ENCODE results near the gene CTSC.
A peak's percentile ranks its signal among the peaks of the same experiment; 100 is the strongest.

The CTSC gene

GRCh38 chr11:88301488-88302140, 35.9 kb downstream of the CTSC start:
- Histone ChIP-seq H3K36me3 (ENCODE audit: control insufficient read depth, insufficient read depth, low read length) (peaks cover 85% of the 10 kb centered on the region), H3K4me1 (ENCODE audit: control insufficient read depth, insufficient read depth, low read length) (peaks cover 42% of the 10 kb centered on the region), H3K27ac (ENCODE audit: low read depth, low read length) (peak overlapping the region; percentile 78)

GRCh38 chr11:88300888-88301487, 36.5 kb downstream of the CTSC start:
- Histone ChIP-seq H3K4me3 (ENCODE audit: low read depth, low read length) (no peak overlapping the region), H3K9me3 (ENCODE audit: control insufficient read depth, insufficient read depth, low read length) (0 out of 2 replicates have a peak, but pooled peaks cover 4% of the 10 kb centered on the region), H3K36me3 (ENCODE audit: control insufficient read depth, insufficient read depth, low read length) (peaks cover 85% of the 10 kb centered on the region), H3K27me3 (ENCODE audit: control insufficient read depth, insufficient read depth, low read length) (no peaks in the 10 kb centered on the region), H3K9ac (ENCODE audit: low read depth, low read length) (peak overlapping the region; percentile 46), H3K4me1 (ENCODE audit: control insufficient read depth, insufficient read depth, low read length) (peaks cover 42% of the 10 kb centered on the region), H3K27ac (ENCODE audit: low read depth, low read length) (peak overlapping the region; percentile 78)

More at GRCh38 chr11:88301488-88302140, 35.9 kb downstream of the CTSC start:
- Histone ChIP-seq H3K4me3 (ENCODE audit: low read depth, low read length) (no peak overlapping the region), H3K27me3 (ENCODE audit: control insufficient read depth, insufficient read depth, low read length) (no peaks in the 10 kb centered on the region), H3K9ac (ENCODE audit: low read depth, low read length) (peak overlapping the region; percentile 20; the same call in 1 of the 2 replicates), H3K9me3 (ENCODE audit: control insufficient read depth, insufficient read depth, low read length) (0 out of 2 replicates have a peak, but pooled peaks cover 4% of the 10 kb centered on the region)

GRCh38 chr11:88297863-88298262, 39.7 kb downstream of the CTSC start:
- H3K36me3 ChIP-seq (ENCODE audit: control insufficient read depth, insufficient read depth, low read length), result peaks cover 85% of the 10 kb centered on the region

GRCh38 chr11:88297421-88297820, 40.1 kb downstream of the CTSC start:
- Histone ChIP-seq H3K9ac (ENCODE audit: low read depth, low read length) (no peak overlapping the region), H3K4me1 (ENCODE audit: control insufficient read depth, insufficient read depth, low read length) (peaks cover 42% of the 10 kb centered on the region), H3K36me3 (ENCODE audit: control insufficient read depth, insufficient read depth, low read length) (peaks cover 85% of the 10 kb centered on the region), H3K27ac (ENCODE audit: low read depth, low read length) (no peak overlapping the region), H3K4me3 (ENCODE audit: low read depth, low read length) (no peak overlapping the region), H3K27me3 (ENCODE audit: control insufficient read depth, insufficient read depth, low read length) (no peaks in the 10 kb centered on the region), H3K9me3 (ENCODE audit: control insufficient read depth, insufficient read depth, low read length) (no peaks in the 10 kb centered on the region)

More at GRCh38 chr11:88297863-88298262, 39.7 kb downstream of the CTSC start:
- Histone ChIP-seq H3K9ac (ENCODE audit: low read depth, low read length) (no peak overlapping the region), H3K27ac (ENCODE audit: low read depth, low read length) (no peak overlapping the region), H3K27me3 (ENCODE audit: control insufficient read depth, insufficient read depth, low read length) (no peaks in the 10 kb centered on the region), H3K9me3 (ENCODE audit: control insufficient read depth, insufficient read depth, low read length) (no peaks in the 10 kb centered on the region), H3K4me3 (ENCODE audit: low read depth, low read length) (no peak overlapping the region), H3K4me1 (ENCODE audit: control insufficient read depth, insufficient read depth, low read length) (peaks cover 42% of the 10 kb centered on the region)

GRCh38 chr11:88295028-88295427, 42.5 kb downstream of the CTSC start:
- Histone ChIP-seq H3K36me3 (ENCODE audit: control insufficient read depth, insufficient read depth, low read length) (peaks cover 93% of the 10 kb centered on the region), H3K27ac (ENCODE audit: low read depth, low read length) (no peak overlapping the region), H3K4me1 (ENCODE audit: control insufficient read depth, insufficient read depth, low read length) (peaks cover 21% of the 10 kb centered on the region; the same call in 1 of the 2 replicates), H3K4me3 (ENCODE audit: low read depth, low read length) (no peak overlapping the region), H3K9me3 (ENCODE audit: control insufficient read depth, insufficient read depth, low read length) (no peaks in the 10 kb centered on the region), H3K27me3 (ENCODE audit: control insufficient read depth, insufficient read depth, low read length) (no peaks in the 10 kb centered on the region), H3K9ac (ENCODE audit: low read depth, low read length) (no peak overlapping the region)

DNA sequence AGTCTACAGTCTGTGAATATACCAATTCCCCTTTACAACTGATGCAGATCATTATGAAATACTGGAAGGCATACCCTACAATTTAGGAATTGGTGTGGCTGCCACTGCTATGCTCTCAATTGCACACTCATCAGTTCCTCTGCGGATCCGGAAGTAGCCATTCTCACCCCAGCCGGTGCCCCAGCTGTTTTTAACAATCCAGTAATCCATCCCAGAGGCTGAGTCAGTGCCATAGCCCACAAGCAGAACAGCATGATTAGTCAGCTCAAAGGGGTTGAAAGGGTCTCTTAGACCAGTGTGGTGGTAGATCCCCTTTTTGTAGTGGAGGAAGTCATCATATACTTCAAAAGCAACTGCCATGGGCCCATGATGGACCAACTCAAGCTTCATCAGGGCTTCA, 43.6 kb downstream of the CTSC start:
- Histone ChIP-seq H3K36me3 (ENCODE audit: control insufficient read depth, insufficient read depth, low read length) (peaks cover 89% of the 10 kb centered on the region), H3K4me1 (ENCODE audit: control insufficient read depth, insufficient read depth, low read length) (peaks cover 13% of the 10 kb centered on the region; the same call in 1 of the 2 replicates), H3K9ac (ENCODE audit: low read depth, low read length) (no peak overlapping the region), H3K9me3 (ENCODE audit: control insufficient read depth, insufficient read depth, low read length) (no peaks in the 10 kb centered on the region), H3K27me3 (ENCODE audit: control insufficient read depth, insufficient read depth, low read length) (no peaks in the 10 kb centered on the region), H3K4me3 (ENCODE audit: low read depth, low read length) (no peak overlapping the region), H3K27ac (ENCODE audit: low read depth, low read length) (no peak overlapping the region)

GRCh38 chr11:88292171-88292843, 45.2 kb downstream of the CTSC start:
- no peaks in the 10 kb centered on the region for H3K27me3 ChIP-seq (ENCODE audit: control insufficient read depth, insufficient read depth, low read length)
- H3K9ac ChIP-seq (ENCODE audit: low read depth, low read length), result no peak overlapping the region
- peaks cover 89% of the 10 kb centered on the region for H3K36me3 ChIP-seq (ENCODE audit: control insufficient read depth, insufficient read depth, low read length)
- H3K27ac ChIP-seq (ENCODE audit: low read depth, low read length), result no peak overlapping the region
- no peak overlapping the region for H3K4me3 ChIP-seq (ENCODE audit: low read depth, low read length)
- H3K9me3 ChIP-seq (ENCODE audit: control insufficient read depth, insufficient read depth, low read length), result no peaks in the 10 kb centered on the region
- H3K4me1 ChIP-seq (ENCODE audit: control insufficient read depth, insufficient read depth, low read length), result no peaks in the 10 kb centered on the region

DNA sequence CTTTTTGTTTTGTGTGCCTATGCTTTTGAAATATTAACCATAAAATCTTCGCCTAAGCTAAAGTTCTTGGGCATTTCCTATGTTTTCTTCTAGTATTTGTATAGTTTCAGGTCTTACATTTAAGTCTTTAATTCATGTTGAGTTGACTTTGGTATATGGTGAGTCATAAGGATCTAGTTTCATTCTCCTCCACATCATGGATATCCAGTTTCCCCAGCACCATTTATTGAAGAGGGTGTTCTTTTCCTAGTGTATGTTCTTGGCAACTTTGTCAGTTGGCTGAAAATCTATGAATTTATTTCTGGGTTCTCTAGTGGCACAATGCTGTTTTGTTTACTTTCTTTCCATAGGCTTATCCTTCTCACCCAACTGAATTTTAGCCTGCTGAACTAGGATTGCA, 49.0 kb downstream of the CTSC start:
- Histone ChIP-seq H3K27ac (ENCODE audit: low read depth, low read length) (no peak overlapping the region), H3K9ac (ENCODE audit: low read depth, low read length) (no peak overlapping the region), H3K27me3 (ENCODE audit: control insufficient read depth, insufficient read depth, low read length) (no peaks in the 10 kb centered on the region), H3K4me3 (ENCODE audit: low read depth, low read length) (no peak overlapping the region), H3K9me3 (ENCODE audit: control insufficient read depth, insufficient read depth, low read length) (no peaks in the 10 kb centered on the region), H3K36me3 (ENCODE audit: control insufficient read depth, insufficient read depth, low read length) (peaks cover 63% of the 10 kb centered on the region), H3K4me1 (ENCODE audit: control insufficient read depth, insufficient read depth, low read length) (no peaks in the 10 kb centered on the region)

DNA sequence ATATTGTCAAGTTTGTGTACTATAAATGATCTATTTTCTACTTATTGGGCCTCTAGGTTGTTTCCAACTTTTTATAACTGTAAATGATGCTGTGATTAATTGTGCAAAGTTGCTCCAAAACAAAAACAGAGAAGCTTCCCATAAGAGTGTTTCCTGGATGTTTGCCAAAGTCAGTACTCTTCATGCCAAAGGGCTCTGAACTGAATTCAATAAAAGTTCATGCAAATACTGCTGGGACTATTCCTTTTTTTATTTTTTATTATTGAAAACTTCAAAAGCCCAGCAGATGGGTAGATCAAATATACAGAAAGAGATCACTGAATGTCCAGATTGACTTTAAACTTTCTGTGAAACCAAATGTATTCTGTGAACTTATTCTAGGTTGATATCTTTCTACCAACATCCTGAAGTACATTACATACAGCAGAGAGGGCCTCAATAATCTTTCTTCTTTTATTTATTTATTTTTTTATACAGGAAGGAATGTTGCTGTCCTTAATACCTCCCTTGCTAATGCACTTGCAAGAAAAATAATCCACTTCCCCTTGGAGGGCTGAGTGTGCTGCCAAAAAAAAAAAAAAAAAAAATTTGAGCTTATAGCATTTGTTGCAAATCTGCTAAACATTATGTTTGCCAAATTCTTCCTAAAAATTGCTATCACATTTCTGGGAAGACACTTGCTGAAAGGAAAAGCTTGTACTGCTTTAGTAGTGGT, 53.0 kb downstream of the CTSC start:
- Histone ChIP-seq H3K36me3 (ENCODE audit: control insufficient read depth, insufficient read depth, low read length) (peaks cover 31% of the 10 kb centered on the region), H3K9ac (ENCODE audit: low read depth, low read length) (no peak overlapping the region), H3K27me3 (ENCODE audit: control insufficient read depth, insufficient read depth, low read length) (no peaks in the 10 kb centered on the region), H3K4me1 (ENCODE audit: control insufficient read depth, insufficient read depth, low read length) (no peaks in the 10 kb centered on the region), H3K9me3 (ENCODE audit: control insufficient read depth, insufficient read depth, low read length) (no peaks in the 10 kb centered on the region), H3K4me3 (ENCODE audit: low read depth, low read length) (no peak overlapping the region), H3K27ac (ENCODE audit: low read depth, low read length) (no peak overlapping the region)

DNA sequence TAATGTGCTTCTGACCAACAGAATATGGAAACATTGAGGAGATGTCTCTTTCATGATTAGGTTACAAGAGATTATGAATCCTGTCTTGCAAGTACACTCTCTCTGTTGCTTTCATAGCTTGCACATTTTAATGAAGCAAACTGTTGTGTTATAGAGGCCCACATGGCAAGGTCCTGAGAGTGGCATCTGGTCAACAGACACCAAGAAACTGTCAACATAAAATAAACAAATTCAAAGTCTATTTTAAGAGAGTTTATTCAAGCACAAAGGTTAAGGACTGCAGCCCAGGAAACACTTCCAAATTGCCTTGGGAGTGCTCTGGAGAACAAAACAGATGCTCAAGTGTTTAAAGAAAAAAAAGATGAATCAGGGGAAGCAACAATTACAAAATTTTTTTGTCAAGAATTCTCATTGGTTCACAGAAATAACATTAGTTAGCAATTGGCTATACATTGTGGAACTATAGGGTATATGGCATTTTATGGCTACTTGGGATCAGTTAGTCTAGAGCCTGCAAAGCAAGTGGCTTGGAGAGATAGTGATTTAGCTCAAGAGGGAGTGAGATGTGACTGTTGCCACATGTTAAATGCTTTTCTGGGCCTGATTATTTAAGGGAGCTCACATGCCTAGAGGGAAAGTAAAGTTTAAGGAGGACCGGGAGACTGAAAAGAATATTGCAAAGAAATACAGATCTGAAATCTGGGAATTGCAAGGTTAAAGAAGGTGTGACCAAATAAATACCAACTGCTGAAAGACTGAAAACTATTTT, 54.6 kb downstream of the CTSC start:
- Histone ChIP-seq H3K9me3 (ENCODE audit: control insufficient read depth, insufficient read depth, low read length) (no peaks in the 10 kb centered on the region), H3K9ac (ENCODE audit: low read depth, low read length) (no peak overlapping the region), H3K36me3 (ENCODE audit: control insufficient read depth, insufficient read depth, low read length) (peaks cover 18% of the 10 kb centered on the region), H3K4me3 (ENCODE audit: low read depth, low read length) (no peak overlapping the region), H3K27ac (ENCODE audit: low read depth, low read length) (no peak overlapping the region), H3K4me1 (ENCODE audit: control insufficient read depth, insufficient read depth, low read length) (no peaks in the 10 kb centered on the region), H3K27me3 (ENCODE audit: control insufficient read depth, insufficient read depth, low read length) (no peaks in the 10 kb centered on the region)

All from HUES48 (cell line).